Stimulated activated CD4-positive, alpha-beta T cell treated with anti-CD3 and anti-CD28 coated beads, TNF-alpha, amount 100 ng/mL, for 24 hours (primary cell): ENCODE results near the gene OR9Q1.
"Not testable (repeated sequence)": the region's sequence is repeated elsewhere in the genome, so short reads cannot be mapped to it uniquely, and the experiment has no call there.

Experiments used
- DNase-seq, 3 experiments: peaks; one replicate each; pipeline ENCODE4 v3.0.0-alpha.2; 2020; ENCODE audit warnings: low read depth in 3 of 3

The OR9Q1 gene, protein sequence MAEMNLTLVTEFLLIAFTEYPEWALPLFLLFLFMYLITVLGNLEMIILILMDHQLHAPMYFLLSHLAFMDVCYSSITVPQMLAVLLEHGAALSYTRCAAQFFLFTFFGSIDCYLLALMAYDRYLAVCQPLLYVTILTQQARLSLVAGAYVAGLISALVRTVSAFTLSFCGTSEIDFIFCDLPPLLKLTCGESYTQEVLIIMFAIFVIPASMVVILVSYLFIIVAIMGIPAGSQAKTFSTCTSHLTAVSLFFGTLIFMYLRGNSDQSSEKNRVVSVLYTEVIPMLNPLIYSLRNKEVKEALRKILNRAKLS

DNA sequence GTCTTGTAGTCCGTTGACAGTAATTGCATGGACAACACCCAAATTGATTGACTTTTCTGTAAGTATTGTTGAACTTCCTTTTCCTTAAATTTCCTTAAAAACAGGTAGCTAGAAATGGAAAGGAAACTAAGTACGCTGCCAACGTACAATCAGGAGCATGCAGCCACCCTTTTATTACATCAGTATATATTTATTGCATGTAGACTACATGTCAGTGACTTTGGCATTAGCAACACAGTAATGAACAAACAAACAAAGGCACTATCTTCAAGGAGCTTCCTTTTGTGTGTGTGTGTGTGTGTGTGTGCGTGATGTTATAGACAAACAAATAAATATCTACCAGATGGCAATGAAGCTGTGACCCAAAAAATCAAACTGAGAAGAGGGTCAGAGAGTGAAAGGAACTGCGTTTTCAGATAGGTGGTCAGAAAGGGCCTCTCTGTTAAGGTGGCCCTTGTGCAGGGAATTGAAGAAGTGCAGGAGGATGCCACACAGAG, at the start of gene OR9Q1:
Gene OR9Q1, plus strand, starts transcription at position 447 of the 497 bp plus-strand sequence. CDS start 155,564 bp downstream, outside the sequence.
- DNase-seq = no peak

DNA sequence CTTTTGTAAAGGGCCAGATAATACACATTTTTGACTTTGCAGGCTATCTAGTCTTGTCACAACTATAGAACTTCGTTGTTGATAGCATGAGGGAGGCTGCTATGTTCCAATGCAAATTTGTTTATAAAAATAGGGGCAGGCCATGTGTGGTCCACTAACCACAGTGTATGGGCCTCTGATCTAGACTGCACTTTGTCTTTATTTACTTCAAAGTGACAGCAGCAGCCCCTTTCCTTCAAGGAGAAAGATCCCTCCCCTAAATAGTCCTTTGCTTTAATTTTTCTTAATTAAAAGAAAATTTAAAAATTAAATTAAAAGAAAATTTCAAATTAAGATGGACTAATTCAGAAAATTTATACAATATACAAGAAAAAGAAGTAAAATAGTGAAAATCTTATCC, 49.5 kb upstream of the OR9Q1 start:
- no peak for DNase-seq

DNA sequence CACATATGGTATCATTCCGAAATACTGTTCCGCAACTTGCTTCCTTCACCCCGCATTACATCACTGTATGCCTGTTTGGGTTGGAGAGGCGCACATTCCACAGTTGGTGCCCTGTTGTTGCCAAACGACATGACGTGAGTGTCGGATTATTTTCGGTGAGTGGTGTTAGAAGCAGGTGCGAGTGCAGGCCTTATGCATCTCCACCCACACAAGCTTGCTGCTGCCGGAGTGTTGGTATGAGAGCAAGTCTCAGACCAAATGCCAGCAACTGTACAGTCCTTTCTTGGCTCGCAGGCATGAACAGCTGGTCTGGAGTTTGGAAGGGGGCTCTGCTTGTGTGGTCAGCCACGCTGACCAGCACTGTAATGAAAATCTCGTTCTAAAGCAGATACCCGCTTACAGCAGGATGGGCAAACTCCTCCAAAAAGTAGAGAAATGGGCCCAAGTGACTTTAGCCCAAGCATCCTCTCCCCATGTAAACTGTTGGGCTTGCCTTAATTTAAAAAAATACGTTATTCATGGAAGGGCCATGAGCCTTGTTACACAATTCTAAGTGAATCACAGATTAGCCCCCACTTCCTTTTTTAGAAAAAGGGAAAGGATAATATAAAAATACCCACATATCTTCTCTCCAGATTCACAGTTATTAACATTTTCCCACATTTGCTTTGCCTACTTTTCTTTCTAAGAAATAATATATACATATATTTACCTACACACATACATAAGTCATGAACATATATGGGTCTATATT, 48.7 kb upstream of the OR9Q1 start:
- DNase-seq = no peak

DNA sequence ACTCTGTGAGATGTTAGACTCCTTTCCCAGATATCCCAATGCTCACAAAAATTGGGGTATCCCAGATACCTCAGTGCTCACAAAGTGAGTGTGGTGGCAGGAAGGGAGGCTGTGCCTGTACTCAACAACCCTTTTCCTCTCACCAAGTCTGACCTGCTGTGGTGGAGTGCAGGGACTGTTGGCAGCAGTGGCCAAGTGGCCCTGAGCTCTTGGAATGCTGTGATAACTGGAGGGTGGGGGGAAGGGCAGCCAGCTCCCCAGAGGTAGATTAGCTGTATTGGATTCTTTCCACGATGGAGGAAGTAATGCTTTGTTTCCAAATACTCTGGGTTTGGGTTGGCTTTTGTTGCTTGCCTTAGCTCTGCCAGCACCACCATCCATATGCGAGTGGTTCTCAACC, 46.0 kb upstream of the OR9Q1 start:
- DNase-seq = no peak

DNA sequence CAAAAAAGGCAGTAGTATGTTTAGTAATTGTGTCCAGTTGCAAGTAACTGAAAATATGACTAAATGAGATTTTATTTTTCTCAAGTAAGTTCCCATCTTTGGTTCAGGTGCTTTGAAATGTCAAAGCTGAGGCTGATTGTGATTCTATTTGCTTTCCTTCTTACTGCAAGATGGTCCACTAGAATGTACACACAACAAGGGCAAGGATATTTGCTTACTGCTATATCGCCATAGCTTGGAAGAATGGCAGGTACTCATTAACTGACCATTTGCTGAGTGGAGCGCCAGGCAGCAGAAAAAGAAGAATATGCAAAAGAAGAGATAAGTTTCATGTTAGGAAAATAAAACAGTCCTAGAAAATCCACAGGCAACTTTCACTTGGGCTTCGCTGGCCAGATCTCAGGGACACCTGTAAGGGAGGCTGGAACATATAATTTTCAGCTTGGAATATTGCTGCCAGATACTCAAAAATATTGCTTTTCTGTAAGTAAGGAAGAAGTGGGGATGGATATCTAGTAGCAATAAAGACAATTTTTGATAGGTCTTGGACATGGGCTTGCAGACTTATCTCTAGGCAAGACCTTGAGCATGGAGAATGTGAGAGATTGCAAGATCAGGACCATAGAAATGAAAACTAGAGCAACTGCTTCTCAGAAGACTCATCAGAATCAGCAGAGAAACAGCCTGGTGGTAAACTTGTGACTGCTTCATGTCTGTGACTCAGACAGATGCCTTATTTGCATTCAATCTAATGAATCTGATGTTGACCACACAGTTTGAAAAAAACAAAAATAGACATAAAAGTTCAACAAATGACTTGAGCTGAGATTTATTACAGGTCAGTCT, 44.8 kb upstream of the OR9Q1 start:
- no peak for DNase-seq

DNA sequence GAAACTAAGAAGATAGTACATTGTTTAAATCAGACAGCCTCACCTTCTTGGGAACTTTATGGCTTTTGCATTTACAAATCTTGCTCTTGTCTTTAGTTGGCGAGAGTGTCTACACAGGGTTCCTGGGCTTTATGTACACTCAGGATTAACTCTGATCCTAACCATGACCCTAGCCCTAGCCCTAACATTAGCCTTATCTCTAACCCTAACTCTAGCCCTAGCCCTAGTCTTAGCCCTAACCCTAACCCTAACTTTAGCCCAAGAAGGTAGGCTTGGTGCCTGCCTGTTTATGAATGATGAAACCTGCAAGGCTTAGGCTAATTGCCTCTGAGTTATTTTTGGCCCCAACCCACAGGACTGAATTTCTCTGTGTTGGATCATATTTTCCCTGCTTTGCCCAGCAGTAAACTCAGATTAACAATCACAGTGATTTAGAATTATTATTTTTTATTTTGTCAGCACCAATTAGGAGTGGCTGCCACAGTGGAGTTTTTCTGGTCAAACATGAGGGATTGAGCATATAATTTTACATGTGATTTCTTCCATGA, 44.1 kb upstream of the OR9Q1 start:
- no peak for DNase-seq

DNA sequence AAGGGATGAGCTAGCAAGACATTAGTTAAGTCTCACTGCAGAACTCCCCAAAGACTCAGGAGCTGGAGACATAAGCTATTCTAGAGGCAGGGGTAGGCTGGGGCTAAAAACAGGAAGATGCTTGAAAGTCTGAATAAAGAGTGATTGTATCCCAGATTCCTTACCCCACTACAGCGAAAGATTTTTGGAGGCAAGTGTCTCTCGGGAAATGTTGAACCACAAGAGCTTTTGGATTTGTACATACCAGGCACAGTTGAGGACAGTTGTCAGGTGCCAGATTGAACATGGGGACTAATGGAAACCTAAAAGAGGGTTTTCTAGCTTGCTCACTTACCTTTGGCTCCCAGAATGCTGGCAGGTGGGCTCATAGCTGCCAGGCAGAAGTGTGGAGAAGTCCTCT, 43.5 kb upstream of the OR9Q1 start:
- no peak for DNase-seq

DNA sequence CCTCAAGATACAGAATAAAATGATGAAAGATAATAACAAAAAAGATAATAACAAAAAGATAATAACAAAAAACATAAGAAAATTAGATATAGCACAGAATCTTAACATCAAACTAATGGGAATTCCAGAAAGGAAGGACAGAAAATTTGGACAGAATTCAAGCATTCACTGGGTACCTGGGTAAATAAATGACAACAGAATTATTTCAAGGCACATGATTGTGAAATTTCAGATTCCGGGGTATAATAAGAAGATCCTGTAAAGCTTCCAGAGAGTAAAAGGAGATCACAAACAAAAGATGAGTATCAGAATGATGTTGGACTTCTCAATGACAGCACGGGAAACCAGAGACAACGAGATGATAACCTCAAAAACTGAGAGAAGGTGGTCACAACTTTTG, 42.1 kb upstream of the OR9Q1 start:
- DNase-seq = no peak

DNA sequence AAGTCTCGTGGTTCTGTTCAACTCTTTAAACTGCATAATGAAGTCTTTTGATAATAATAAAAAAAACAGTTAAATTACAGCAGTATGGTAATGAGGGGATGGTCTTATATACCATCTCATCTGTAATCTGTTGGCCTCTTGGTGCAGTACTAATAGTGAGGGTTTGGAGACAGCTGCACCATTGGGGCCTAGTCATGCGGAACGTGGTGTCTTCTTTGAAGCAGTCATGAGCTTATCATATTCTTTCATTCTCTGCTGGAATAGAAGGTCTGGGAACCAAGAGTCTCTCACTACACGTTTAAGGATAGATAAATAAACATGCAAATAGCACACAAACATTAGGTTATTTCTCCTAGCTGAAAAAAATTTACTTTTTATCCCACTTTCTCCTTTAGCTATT, 40.9 kb upstream of the OR9Q1 start:
- no peak for DNase-seq

DNA sequence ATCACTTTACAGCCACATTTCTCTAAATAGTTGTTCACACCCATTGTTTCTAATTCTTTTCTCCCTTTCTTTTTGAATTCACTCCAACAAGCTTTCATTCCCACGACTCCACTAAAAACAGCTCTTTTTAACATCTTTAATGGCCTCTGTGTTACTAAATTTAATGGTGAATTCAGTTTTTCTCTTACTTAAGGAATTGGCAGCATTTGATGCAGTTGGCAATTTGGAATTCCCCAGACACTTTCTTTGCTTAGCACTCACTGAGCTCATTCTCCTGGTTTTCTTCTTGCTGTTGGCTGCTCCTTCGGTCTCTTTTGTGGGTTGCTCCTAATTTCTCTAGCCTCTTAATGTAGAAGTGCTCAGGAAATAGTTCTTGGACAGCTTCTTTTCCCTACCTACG, 40.5 kb upstream of the OR9Q1 start:
- DNase-seq = no peak

DNA sequence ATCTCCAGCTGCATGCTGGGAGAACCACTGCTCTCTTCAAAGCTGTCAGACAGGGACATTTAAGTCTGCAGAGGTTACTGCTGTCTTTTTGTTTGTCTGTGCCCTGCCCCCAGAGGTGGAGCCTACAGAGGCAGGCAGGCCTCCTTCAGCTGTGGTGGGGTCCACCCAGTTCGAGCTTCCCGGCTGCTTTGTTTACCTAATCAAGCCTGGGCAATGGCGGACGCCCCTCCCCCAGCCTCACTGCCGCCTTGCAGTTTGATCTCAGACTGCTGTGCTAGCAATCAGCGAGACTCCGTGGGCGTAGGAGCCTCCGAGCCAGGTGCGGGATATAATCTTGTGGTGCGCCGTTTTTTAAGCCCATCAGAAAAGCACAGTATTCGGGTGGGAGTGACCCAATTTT, 24.2 kb upstream of the OR9Q1 start:
- DNase-seq = not testable (repeated sequence)

DNA sequence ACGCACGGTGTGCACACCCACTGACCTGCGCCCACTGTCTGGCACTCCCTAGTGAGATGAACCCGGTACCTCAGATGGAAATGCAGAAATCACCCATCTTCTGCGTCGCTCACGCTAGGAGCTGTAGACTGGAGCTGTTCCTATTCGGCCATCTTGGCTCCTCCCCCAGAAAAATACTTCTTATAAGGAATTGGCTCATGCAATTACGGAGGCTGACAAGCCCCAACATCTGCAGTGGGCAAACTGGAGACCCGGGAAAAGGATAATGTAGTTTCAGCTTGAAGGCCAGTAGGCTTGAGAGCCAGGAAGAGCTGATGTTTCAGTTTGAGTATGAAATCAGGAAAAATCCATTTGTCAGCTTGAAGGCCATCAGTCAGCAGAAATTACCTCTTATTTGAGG, 23.7 kb upstream of the OR9Q1 start:
- DNase-seq = not testable (repeated sequence)

DNA sequence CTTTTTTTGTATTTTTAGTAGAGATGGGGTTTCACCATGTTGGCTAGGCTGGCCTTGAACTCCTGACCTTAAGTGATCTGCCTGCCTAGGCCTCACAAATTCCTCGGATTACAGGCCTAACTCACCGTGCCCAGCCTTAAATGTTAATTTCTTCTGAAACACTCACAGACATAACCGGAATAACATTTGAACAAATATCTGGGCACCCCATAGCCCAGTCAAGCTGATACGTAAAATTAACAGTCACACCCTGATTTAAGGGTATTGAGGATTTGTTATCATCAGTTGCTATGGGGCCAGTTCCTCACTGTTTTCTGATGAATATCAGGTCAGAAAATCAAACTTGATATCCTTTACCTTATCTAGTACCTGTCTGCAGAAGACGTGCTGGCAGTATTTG, 23.0 kb upstream of the OR9Q1 start:
- no peak for DNase-seq

DNA sequence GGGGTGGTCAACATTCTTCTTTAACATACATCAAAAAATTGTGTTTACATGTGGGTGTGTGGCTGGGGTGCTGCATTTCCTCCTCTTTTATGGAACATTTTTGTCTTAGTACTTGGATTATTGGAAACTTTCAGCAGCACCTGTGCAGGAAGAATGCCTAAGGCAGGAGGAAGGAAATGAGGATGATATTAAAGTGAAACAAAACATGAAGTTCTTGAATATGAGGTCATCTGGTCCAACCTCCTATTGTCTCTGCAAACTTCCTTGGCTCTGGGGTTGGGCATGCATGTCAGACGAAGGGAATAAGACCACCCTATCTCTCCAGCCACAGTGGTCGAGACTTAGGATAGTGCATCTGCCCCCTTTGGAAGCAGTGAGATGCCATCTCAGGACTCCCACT, 20.6 kb upstream of the OR9Q1 start:
- DNase-seq = no peak

DNA sequence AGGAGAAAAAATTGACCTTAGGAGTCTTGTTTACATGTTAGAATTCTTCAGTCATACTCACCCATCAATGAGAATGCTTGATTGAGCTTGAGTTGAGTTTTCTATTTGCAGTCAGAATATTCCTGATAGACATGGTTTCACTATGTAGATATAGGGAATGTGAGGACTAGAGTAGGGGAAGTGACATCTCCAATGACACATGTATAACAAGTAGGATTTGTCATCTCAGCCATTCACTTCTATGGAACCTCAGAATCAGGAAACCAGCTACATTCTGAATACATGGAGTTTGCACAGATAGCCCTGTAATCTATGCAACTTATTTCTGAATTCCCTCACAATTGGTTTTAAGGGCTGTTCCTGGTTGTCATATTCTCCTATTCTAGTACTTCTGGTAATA, 20.1 kb upstream of the OR9Q1 start:
- no peak for DNase-seq

DNA sequence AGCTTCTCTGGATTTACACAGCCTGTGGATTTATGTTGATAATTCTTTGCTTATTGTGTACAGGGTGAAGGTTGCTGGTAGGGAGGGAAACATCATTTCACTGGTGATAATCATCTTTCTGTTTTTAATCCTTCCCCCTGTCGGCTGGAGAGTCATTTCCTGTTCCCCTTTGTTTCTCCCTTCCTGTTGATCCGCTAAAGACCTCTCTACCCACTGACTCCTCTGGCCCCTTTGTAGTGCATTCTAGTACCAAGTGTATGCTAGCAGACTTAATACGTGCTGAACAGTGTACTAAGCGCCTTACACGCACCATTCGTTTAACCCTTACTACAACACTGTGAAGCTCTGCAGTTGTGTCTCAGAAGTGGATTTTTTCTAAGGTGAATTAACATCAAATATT, 19.0 kb upstream of the OR9Q1 start:
- no peak for DNase-seq

DNA sequence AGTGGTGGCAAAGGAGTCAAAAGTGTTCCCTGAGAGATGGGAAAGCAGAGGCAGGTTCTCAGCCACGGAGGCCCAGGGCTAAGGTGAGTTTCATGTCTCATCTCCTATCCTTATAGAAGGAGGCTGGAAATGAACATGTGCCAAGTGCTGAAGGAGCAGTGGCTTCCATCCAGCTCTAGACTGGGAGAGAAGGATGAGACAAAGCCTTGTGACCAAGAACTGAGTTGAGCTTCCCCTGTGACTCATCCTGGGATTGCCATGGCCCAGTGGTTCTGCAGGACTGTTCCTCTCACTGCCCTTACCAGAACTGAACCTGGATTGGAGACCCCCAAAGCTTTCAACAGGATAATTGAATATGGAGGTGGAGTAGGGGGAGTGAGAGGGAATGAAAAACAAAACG, 16.7 kb upstream of the OR9Q1 start:
- no peak for DNase-seq

DNA sequence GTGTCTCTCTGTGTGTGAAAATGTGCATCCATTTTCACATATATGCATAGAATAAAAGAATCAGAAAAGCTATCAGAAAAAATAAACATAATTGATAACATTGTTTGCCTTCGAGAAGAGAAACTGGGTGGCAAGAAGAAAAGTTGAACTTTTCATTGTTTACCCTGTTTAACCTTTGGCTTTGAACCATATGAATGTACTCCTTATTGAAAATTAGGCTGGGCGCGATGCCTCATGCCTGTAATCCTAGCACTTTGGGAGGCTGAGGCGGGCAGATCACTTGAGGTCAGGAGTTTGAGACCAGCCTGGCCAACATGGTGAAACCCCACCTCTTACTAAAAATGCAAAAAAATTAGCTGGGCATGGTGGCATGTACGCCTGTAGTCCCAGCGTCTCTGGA, 11.9 kb upstream of the OR9Q1 start:
- no peak for DNase-seq

DNA sequence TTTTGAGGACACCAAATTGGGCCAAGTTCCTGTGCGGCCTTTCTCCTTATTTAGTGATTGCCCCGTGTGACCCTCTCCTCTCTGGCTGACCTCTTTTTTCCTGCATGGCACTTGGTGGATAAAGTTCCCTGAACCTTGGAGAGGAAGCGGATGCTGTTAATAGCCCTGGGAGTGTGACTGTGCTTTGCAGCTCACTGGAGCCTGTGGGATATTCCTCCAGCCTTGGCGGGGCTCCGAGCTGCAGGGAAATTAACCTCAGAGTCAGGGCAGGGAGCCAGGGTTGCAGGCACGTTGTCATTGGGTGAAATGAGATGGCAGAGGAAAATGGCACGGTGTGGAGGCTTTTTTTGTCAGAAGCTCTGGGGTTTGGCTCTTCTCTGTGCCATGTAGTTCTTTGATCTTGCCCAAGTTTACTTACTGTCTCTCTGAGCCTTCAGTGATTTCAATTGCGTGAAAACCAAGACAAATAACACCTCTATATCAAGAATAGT, 965 bp downstream of the OR9Q1 start:
- DNase-seq = no peak

DNA sequence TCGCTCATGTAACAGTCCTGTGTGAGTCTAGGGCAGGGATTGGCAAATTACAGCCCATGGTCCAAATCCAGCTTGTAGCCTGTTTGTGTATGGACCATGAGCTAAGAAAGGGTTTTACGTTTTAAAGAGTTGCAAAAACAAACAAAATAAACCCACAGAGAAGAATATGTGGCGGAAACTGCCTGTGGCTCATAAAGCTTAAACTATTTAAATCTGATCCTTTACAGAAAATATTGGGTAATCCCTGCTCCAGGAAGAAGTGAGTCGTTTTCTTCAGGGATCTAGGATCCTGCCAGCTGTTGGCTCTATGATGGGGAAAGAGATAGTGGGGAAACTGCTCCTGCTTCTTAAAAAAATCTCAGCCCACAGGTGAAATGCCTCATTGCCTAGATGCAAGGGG, 3.7 kb downstream of the OR9Q1 start:
- no peak for DNase-seq

DNA sequence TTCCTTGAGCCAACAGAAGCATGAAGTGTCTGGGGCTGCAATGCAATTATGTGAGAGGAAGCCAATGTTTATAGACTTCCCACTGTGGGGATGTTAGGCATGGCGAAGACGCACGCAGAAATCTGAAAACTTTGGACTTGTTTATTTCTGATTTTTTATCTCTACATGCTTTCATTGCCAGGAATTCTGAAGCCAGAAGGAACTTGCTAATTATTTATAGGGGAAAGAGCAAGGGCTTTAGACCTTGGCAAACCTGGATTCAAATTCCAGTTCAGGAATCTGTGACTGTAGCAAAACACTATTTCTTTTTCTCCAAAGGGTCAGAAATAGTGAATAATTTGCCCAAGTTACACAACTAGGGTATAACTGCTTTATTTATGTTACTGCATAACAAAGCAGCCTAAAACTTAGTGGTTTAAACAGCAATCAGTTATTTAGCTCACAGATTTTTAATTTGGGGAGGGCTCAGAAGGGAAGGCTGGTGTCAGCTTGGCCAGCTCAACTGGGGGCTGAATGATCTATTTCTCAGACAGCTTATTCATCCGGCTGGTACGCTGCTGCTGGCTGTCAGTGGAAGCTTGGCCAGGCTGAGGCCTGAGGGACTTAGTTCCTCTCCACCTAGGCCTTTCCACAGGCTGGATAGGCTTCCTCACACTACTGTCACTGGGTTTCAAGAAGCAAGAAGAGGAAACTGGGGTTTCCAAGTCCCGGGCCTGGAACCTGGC, 5.2 kb downstream of the OR9Q1 start:
- no peak for DNase-seq
